Measurements from ENCODE around the gene HAPSTR1. TPM values are rescaled to one million over a fixed set of nuclear protein-coding genes. Genes with fewer than 3 reads are reported as not detected.

HAPSTR1 gene
- total and polyA plus RNA-seq, 11 donors, result 13.3 to 78.4 (median 55.9) TPM

DNA sequence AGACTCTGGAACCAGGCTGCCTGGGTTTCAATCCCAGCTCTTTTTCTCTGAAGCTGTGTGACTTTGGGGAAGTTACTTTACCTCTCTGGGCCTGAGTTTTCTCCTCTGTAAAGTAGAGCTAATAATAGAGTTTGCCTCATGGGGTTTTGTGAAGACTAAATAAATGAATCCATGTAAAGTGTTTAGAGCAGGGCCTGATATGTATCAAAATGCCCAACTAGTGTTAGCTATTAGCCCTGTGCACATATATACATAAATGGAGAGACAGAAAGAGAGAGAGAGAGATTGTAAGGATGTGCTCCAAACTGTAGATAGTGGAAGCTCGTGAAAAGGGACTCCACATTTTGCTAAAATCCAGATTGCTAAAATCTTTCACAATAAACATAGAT lies 44.8 kb upstream of the HAPSTR1 start:
- no peak for TF ChIP-seq CTCF (IDR thresholded peaks at IDR 0.05)
- no peak for TF ChIP-seq POLR2A (IDR thresholded peaks at IDR 0.05)
- DNase-seq (no peak), ATAC-seq (no peak)
- intact Hi-C loops (cut with DNase I), result loop anchor here in 2 of 10 donors (2.0 to 5.0 kb wide), 2 partner anchors 44 to 46 kb away; partner anchors contain the start of gene HAPSTR1 (in 2 of the 2)
- H3K27ac ChIP-seq, result no peak overlapping the region
- H3K4me1 ChIP-seq, result peaks cover 0 to 16% (median 12%) of the 10 kb centered on the region in 12 donors
- no peak overlapping the region for H3K4me3 ChIP-seq
- no peaks in the 10 kb centered on the region for H3K27me3 ChIP-seq
- H3K9me3 ChIP-seq, result peaks cover 0 to 18% (median 1%) of the 10 kb centered on the region in 12 donors
- H3K36me3 ChIP-seq, result no peaks in the 10 kb centered on the region
- WGBS, 4 donors, result 86 to 98% (median 95%) methylated on average over 1 of the region's 1 CpG

- peaks cover 0 to 18% (median 0%) of the 10 kb centered on the region in 12 donors for H3K9me3 ChIP-seq
- H3K27me3 ChIP-seq, result no peaks in the 10 kb centered on the region
- intact Hi-C loops (cut with DNase I), result loop anchor here in 3 of 10 donors (1.0 to 5.0 kb wide), 3 partner anchors 43 to 45 kb away; partner anchors contain the start of gene HAPSTR1 (in 2 of the 3)
- 20 to 27% (median 24%) methylated on average over 7 of the region's 7 CpGs for WGBS, 4 donors
- H3K4me1 ChIP-seq, result peaks cover 0 to 16% (median 12%) of the 10 kb centered on the region in 12 donors
- DNase-seq (peak; percentile 85 to 95 (median 90)), ATAC-seq (peak; percentile 98 to 99 (median 99))
- TF ChIP-seq POLR2A (IDR thresholded peaks at IDR 0.05) (no peak), CTCF (IDR thresholded peaks at IDR 0.05) (no peak)
- H3K4me3 ChIP-seq, result no peak overlapping the region
- no peaks in the 10 kb centered on the region for H3K36me3 ChIP-seq
- peak overlapping the region; percentile 31 to 85 (median 80) for H3K27ac ChIP-seq
Observed at GRCh38 chr16:9047689-9048301, 43.6 kb upstream of the HAPSTR1 start.

- WGBS, 4 donors, result 66 to 86% (median 82%) methylated on average over 4 of the region's 4 CpGs
- Histone ChIP-seq H3K4me3 (no peak overlapping the region), H3K4me1 (peaks cover 0 to 21% (median 12%) of the 10 kb centered on the region in 12 donors), H3K36me3 (no peaks in the 10 kb centered on the region), H3K9me3 (peaks cover 0 to 18% (median 0%) of the 10 kb centered on the region in 12 donors), H3K27ac (peak overlapping the region; percentile 31 to 85 (median 80)), H3K27me3 (no peaks in the 10 kb centered on the region)
- ATAC-seq, result no peak
- no peak for DNase-seq
- intact Hi-C loops (cut with DNase I), result loop anchor here in 2 of 10 donors (1.0 to 5.0 kb wide), 2 partner anchors 42 to 44 kb away; partner anchors contain the start of gene HAPSTR1 (in 1 of the 2)
- no peak for TF ChIP-seq CTCF (IDR thresholded peaks at IDR 0.05)
- TF ChIP-seq POLR2A (IDR thresholded peaks at IDR 0.05), result no peak
Observed at GRCh38 chr16:9048302-9048700, 43.1 kb upstream of the HAPSTR1 start.

GRCh38 chr16:9049241-9049640 lies 42.2 kb upstream of the HAPSTR1 start:
- Histone ChIP-seq H3K4me1 (peaks cover 0 to 30% (median 16%) of the 10 kb centered on the region in 12 donors), H3K36me3 (no peaks in the 10 kb centered on the region), H3K27ac (no peak overlapping the region), H3K27me3 (no peaks in the 10 kb centered on the region), H3K9me3 (peaks cover 0 to 18% (median 0%) of the 10 kb centered on the region in 12 donors), H3K4me3 (no peak overlapping the region)
- 87 to 89% (median 87%) methylated on average over 7 of the region's 7 CpGs for WGBS, 4 donors
- intact Hi-C loops (cut with DNase I), result loop anchor here in 1 of 10 donors (5.0 kb wide), 1 partner anchor 43 kb away; the partner anchor contains the start of gene HAPSTR1
- ATAC-seq (no peak), DNase-seq (no peak)
- no peak for TF ChIP-seq POLR2A (IDR thresholded peaks at IDR 0.05)

Measured in heart left ventricle (tissue), 16 donors.